Measurements from ENCODE around the gene ZNF837.
A peak's percentile ranks its signal among the peaks of the same experiment; 100 is the strongest.
"Not testable (repeated sequence)": the region's sequence is repeated elsewhere in the genome, so short reads cannot be mapped to it uniquely, and the experiment has no call there.

Gene ZNF837

DNA sequence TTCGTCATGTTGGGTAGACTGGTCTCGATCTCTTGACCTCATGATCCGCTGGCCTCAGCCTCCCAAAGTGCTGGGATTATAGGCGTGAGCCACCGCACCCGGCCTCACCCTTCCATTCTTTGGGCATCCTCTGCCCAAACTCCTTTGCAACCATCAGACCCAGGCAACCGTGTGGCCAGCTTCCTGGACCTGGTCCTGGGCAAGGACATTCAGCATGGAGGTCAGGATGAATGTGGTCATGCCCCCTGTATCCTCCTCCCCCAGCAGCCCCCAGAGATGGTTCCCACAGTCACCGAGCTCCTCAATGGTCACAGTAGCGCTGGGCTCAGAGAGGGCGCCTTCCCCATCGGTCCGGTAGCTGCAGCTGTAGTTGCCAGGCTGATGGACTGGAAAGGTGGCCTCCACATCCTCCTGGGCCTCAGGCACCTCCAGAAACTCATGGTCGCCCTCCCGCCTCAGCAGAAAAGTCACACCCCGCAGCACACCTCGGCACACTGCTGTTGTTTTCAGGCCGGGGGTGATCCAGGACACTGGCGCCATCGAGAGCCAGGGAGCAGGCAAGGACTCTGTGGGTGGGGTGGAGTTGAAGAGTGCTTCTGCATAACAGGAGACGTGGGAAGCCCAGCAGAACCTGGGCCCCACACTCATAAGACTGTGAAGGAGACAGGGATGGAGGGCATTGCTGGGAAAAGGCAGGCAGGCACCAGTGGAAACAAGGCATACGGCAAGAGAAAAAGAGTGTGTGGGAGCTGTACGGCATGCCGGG is 28.7 kb downstream of the ZNF837 start:
- no peak for DNase-seq

GRCh38 chr19:58351558-58351878 is 29.3 kb downstream of the ZNF837 start:
- DNase-seq, result no peak

GRCh38 chr19:58350871-58351557 is 29.8 kb downstream of the ZNF837 start:
- DNase-seq, result no peak

DNA sequence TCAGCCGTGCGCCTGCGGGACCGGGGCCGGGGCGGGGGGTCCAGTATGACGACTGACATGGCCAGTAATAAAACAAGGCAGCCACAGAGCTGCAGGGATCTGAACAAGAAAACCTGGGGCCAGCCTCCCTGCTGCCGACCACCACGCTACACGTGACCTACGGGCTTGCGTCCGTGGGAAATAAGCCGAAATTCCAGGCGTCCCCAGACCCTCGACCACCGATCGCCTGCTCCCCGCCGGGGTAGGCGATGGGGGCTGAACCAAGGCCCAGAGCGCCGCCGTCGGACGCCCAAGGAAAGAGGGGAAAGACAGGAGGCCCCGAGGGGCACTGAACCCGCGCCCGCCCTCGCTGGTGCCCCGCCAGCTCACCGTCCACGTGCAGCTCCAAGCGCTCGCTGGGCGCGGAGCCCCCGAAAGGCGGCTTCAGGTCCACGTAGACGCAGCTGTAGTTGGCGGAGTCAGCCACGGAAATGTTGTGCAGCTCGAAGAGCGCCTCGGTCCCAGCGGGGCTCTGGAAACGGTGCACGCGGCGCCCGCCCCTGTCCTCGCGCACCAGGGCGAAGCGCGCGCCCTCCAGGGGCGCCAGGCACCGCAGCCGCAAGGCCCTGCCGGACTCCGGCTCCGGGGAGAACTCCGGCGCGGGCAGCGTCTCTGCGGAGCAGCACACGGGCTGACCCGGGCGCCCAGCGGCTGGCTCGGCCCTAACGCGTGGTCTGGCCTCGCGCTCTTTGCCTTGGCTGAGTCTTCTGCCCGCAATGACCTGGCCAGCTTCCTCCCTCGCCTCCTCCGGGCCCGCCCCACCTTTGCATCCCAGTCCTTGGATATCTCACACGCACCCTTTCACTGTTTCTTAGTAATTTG is 30.6 kb downstream of the ZNF837 start:
- DNase-seq, result no peak

- DNase-seq, result no peak
These were observed 31.2 kb downstream of the ZNF837 start for GRCh38 chr19:58349590-58349989.

GRCh38 chr19:58348080-58348479 is 32.8 kb downstream of the ZNF837 start:
- not testable (repeated sequence) for DNase-seq

GRCh38 chr19:58346961-58347929 is 33.6 kb downstream of the ZNF837 start:
- DNase-seq, result peak in 57 of 58 donors; percentile 19 to 84 (median 66)

DNA sequence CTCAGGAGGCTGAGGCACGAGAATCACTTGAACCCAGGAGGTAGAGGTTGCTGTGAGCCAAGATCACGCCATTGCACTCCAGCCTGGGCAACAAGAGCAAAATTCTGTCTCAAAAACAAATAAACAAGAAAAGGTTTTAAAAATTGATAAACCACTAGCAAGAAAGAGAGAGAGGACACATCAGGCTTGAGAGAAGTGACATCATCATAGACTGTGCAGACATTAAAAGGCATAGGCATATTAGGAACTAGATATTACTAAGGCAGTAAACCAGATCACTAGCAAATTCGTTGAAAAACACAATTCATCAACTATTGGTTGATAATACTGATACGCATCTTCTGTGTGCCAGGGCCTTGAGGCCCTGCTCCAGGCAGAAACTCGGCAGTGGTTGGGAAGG is 35.3 kb downstream of the ZNF837 start:
- DNase-seq, result no peak

- no peak for DNase-seq
These were observed 41.8 kb downstream of the ZNF837 start for GRCh38 chr19:58338825-58339558.

DNA sequence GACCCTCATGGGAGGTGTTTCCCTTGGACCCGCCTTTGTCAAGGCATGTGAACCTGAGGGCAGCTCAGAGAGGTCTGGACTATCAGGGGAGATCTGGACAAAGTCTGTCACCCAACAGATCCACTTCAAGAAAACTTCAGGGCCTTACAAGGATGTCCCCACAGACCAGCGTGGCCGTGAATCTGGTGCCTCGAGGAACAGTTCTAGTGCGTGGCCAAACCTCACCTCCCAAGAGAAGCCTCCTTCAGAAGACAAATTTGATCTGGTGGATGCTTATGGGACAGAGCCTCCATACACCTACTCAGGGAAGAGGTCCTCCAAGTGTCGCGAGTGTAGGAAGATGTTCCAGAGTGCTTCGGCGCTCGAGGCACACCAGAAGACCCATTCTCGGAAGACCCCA is 42.5 kb downstream of the ZNF837 start:
- DNase-seq, result no peak

DNA sequence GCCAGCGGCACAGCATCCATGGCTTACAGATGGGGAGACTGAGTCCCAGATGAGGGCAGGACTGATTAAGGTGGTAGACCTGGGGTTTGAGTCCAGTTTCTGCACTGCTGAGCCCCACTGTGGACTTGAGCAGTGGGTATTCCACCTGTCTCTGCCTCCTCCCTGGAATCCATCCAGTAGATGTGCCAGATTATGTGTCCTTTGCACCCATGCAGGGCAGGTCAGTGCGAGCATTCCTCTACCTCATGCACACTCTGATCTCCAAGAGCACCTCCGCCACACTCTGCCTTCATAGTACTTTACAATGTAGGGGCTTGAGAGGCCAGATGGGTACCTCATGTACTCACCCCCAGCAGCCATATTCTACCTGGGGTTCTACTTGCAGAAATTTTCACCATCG is 44.0 kb downstream of the ZNF837 start:
- DNase-seq, result no peak

DNA sequence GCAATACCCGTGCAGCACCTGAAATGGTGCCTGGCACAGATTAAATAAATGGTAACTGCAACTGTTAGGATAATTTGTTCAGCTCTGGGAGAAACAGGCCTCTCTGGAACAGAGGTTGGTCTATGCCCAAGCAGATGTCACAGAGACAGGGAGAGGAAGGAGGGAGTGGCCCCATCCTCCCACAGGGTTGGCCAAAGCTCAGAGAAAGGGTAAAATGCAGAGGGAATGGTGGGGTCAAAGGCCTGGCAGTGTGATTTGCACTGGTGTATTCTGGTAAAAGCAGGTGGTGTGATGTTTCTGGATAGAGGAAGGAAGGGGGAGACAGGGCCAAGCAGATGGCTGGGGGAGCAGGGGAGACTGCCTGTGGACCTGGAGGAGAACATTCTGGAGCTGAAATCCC is 44.6 kb downstream of the ZNF837 start:
- no peak for DNase-seq

DNA sequence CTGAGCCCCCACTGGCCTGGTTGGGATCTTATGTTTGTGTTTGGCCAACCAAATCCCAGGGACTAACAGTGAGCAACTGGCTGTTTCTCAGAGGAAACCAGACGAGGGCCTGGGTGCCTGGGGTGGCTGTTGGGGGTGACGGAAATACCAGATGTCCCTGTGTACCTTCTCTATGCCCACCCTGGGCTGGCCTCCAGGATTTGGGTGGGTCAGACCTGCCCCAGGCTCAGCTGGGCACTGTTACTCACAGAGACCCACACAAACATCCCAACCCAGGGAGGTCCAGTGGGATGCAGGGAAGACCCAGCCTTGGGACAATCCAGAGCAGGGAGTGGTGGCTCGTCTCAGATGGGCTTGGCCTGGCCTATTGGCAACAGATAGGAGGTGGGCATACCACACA is 45.2 kb downstream of the ZNF837 start:
- no peak for DNase-seq

DNA sequence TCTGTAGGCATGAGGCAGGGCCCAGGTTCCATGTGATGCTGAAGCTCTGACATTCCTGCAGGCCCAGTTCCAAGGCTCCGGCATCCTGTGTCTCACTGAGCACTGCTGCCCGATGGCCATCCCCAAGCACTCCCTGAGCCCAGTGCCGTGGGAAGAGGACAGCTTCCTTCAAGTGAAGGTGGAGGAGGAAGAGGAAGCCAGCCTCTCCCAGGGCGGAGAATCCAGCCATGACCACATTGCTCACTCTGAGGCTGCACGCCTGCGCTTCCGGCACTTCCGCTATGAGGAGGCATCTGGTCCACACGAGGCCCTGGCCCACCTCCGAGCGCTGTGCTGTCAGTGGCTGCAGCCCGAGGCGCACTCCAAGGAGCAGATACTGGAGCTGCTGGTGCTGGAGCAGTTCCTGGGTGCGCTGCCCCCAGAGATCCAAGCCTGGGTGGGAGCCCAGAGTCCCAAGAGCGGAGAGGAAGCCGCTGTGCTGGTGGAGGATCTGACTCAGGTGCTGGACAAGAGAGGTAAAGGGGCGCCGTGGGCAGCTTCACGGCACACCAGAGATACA is 46.1 kb downstream of the ZNF837 start:
- no peak for DNase-seq

DNA sequence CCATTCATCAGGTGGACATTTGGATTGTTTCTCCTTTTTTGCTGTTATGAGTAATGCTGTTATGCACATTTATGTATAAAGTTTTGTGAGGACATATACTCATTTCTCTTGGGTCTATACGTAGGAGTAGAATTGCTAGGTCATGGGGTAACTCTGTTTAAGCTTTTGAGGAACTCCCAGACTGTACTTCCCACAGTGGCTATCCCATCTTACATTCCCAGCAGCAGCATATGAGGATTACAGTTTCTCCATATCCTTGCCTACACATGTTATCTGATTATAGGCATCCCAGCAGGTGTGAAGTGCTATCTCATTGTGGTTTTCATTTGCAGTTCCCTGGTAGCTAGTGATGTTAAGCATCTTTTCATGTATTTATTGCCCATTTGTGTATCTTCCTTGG is 48.1 kb downstream of the ZNF837 start:
- DNase-seq, result no peak

DNA sequence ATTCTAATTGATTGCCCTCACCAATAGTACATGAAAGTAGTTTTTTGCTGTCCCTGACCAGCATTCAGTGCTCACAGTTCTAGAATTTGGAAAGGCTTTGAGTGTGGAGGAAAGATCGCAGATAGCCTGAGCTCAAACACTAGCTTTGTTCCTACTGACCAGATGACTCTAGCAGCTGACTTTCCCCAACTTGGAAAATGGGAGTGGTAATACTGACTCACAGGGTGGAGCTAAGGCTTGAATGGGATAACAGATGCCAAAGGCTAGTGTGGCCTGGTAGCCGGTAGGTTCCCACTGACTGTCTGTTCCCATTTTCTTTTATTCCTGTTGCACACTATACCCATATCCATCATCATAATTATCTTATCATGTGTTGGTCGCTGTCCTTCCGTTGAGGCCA is 50.4 kb downstream of the ZNF837 start:
- peak in 31 of 58 donors; percentile 5 to 90 (median 51) for DNase-seq

- no peak for DNase-seq
These were observed 51.8 kb downstream of the ZNF837 start for GRCh38 chr19:58328999-58329398.

- DNase-seq, result peak; percentile 89 to 100 (median 97)
These were observed 53.7 kb downstream of the ZNF837 start, which contains the start of gene ZSCAN22 for GRCh38 chr19:58326914-58327726. TSS of gene ZSCAN22 (plus strand) at chr19:58326994. CDS start at chr19:58334803, 7,809 bp downstream.

DNA sequence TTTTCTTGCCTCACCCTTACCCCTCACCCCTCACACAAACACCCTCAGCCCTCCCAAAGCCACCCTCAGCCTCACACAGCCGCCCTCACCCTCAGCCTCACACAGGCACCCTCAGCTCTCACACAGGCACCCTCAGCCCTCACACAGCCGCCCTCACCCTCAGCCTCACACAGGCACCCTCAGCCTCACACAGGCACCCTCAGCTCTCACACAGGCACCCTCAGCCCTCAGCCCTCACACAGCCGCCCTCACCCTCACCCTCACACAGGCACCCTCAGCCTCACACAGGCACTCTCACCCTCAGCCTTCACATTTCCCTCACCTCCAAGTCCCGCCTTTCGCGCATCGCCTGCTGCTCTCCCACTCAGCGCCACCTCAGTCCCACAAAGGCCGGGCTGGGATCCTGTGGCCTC is 54.3 kb downstream of the ZNF837 start:
- no peak for DNase-seq
